ENCODE results near the gene TAB2.
"Not testable (repeated sequence)": the region's sequence is repeated elsewhere in the genome, so short reads cannot be mapped to it uniquely, and the experiment has no call there.

TAB2 gene

GRCh38 chr6:149316740-149317643 lies 520 bp upstream of the TAB2 start:
- no peaks in the 10 kb centered on the region for H3K36me3 ChIP-seq (replicated peaks; ENCODE audit: low read depth, low read length)
- H3K4me2 ChIP-seq (ENCODE audit: low read length): peak overlapping the region; percentile 70
- no peak overlapping the region for H2AFZ ChIP-seq (ENCODE audit: low read depth, low read length)
- no peaks in the 10 kb centered on the region for H3K9me3 ChIP-seq (ENCODE audit: insufficient read depth, low read length)
- H3K4me1 ChIP-seq (ENCODE audit: low read length): peaks cover 25% of the 10 kb centered on the region
- peaks cover 64% of the 10 kb centered on the region for H3K79me2 ChIP-seq (ENCODE audit: low read length)
- peak overlapping the region; percentile 99 for H3K9ac ChIP-seq (ENCODE audit: low read length)
- TF ChIP-seq CTCF (IDR thresholded peaks at IDR 0.05; ENCODE audit: low read depth, low read length) (no peak), EZH2phosphoT487 (IDR thresholded peaks at IDR 0.05; ENCODE audit: low read depth) (no peak)
- no peaks in the 10 kb centered on the region for H3K27me3 ChIP-seq (ENCODE audit: low read depth, low read length)
- H4K20me1 ChIP-seq (ENCODE audit: insufficient read depth, low read length): peaks cover 29% of the 10 kb centered on the region
- H3K4me3 ChIP-seq (ENCODE audit: low read length): peak overlapping the region; percentile 99
- H3K27ac ChIP-seq (ENCODE audit: low read length): peak overlapping the region; percentile 99

- H3K36me3 ChIP-seq (replicated peaks; ENCODE audit: low read depth, low read length): no peaks in the 10 kb centered on the region
- H4K20me1 ChIP-seq (ENCODE audit: insufficient read depth, low read length): peaks cover 46% of the 10 kb centered on the region
- H3K9me3 ChIP-seq (ENCODE audit: insufficient read depth, low read length): no peaks in the 10 kb centered on the region
- H3K4me1 ChIP-seq (ENCODE audit: low read length): peaks cover 34% of the 10 kb centered on the region
- H3K27me3 ChIP-seq (ENCODE audit: low read depth, low read length): no peaks in the 10 kb centered on the region
- peak overlapping the region; percentile 88 for H3K4me2 ChIP-seq (ENCODE audit: low read length)
- TF ChIP-seq EZH2phosphoT487 (IDR thresholded peaks at IDR 0.05; ENCODE audit: low read depth) (no peak), CTCF (IDR thresholded peaks at IDR 0.05; ENCODE audit: low read depth, low read length) (no peak)
- H3K79me2 ChIP-seq (ENCODE audit: low read length): peaks cover 81% of the 10 kb centered on the region
- peak overlapping the region; percentile 99 for H3K4me3 ChIP-seq (ENCODE audit: low read length)
- peak overlapping the region; percentile 88 for H3K9ac ChIP-seq (ENCODE audit: low read length)
- H2AFZ ChIP-seq (ENCODE audit: low read depth, low read length): no peak overlapping the region
- H3K27ac ChIP-seq (ENCODE audit: low read length): peak overlapping the region; percentile 99
Observed at GRCh38 chr6:149318581-149319286, 1.2 kb downstream of the TAB2 start.

GRCh38 chr6:149319422-149319821 lies 1.9 kb downstream of the TAB2 start:
- H3K4me3 ChIP-seq (ENCODE audit: low read length): peak overlapping the region; percentile 99
- H3K79me2 ChIP-seq (ENCODE audit: low read length): peaks cover 88% of the 10 kb centered on the region
- peak overlapping the region; percentile 88 for H3K9ac ChIP-seq (ENCODE audit: low read length)
- H3K27me3 ChIP-seq (ENCODE audit: low read depth, low read length): no peaks in the 10 kb centered on the region
- H4K20me1 ChIP-seq (ENCODE audit: insufficient read depth, low read length): peaks cover 52% of the 10 kb centered on the region
- H3K36me3 ChIP-seq (replicated peaks; ENCODE audit: low read depth, low read length): no peaks in the 10 kb centered on the region
- no peak for TF ChIP-seq CTCF (IDR thresholded peaks at IDR 0.05; ENCODE audit: low read depth, low read length)
- TF ChIP-seq EZH2phosphoT487 (IDR thresholded peaks at IDR 0.05; ENCODE audit: low read depth): no peak
- no peak overlapping the region for H2AFZ ChIP-seq (ENCODE audit: low read depth, low read length)
- peak overlapping the region; percentile 88 for H3K4me2 ChIP-seq (ENCODE audit: low read length)
- H3K4me1 ChIP-seq (ENCODE audit: low read length): peaks cover 34% of the 10 kb centered on the region
- H3K9me3 ChIP-seq (ENCODE audit: insufficient read depth, low read length): no peaks in the 10 kb centered on the region
- H3K27ac ChIP-seq (ENCODE audit: low read length): peak overlapping the region; percentile 99

- H3K9ac ChIP-seq (ENCODE audit: low read length): peak overlapping the region; percentile 88
- H3K27me3 ChIP-seq (ENCODE audit: low read depth, low read length); H2AFZ ChIP-seq (ENCODE audit: low read depth, low read length); H3K36me3 ChIP-seq (replicated peaks; ENCODE audit: low read depth, low read length); H3K9me3 ChIP-seq (ENCODE audit: insufficient read depth, low read length): not testable (repeated sequence)
- H4K20me1 ChIP-seq (ENCODE audit: insufficient read depth, low read length): peaks cover 58% of the 10 kb centered on the region
- H3K4me3 ChIP-seq (ENCODE audit: low read length): peak overlapping the region; percentile 99
- H3K79me2 ChIP-seq (ENCODE audit: low read length): peaks cover 94% of the 10 kb centered on the region
- H3K4me2 ChIP-seq (ENCODE audit: low read length): peak overlapping the region; percentile 88
- peak overlapping the region; percentile 99 for H3K27ac ChIP-seq (ENCODE audit: low read length)
- peaks cover 34% of the 10 kb centered on the region for H3K4me1 ChIP-seq (ENCODE audit: low read length)
Observed at GRCh38 chr6:149320016-149320415, 2.5 kb downstream of the TAB2 start.
